ENCODE results near the gene DGKD.

Gene DGKD

DNA sequence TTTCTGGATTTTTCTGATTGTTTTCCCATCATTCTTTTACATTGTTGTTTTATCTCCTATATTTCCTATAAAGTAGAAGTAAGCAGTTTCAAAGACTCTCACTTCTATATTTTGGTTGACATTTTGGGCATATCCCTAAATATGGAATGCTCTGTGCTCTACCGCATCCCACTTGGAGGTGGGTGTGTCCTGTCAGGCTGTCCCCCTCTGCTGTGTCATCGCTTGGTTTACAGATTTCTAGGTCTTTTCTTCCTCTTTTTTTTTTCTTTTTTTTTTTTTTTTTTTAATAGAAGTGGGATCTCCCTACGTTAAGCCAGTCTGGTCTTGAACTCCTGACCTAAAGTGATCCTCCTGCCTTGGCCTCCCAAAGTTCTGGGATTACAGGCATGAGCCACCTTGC is 13.3 kb downstream of the DGKD start:
- no peak for TF ChIP-seq CTCF (IDR thresholded peaks at IDR 0.05)
- peaks cover 27 to 40% of the 10 kb centered on the region in 2 experiments for H3K4me1 ChIP-seq (ENCODE audit: control insufficient read depth in 1 of 2, insufficient read depth in 1 of 2, low read depth in 1 of 2, low read length in 1 of 2)
- no peak overlapping the region for H3K4me3 ChIP-seq (ENCODE audit: low read depth in 1 of 2, low read length in 1 of 2)
- H3K9me3 ChIP-seq: no peaks in the 10 kb centered on the region
- H3K36me3 ChIP-seq: peaks cover 16% of the 10 kb centered on the region
- H3K27ac ChIP-seq: peak overlapping the region; percentile 74
- H3K27me3 ChIP-seq: no peaks in the 10 kb centered on the region

- Histone ChIP-seq H3K4me1 (ENCODE audit: control insufficient read depth in 1 of 2, insufficient read depth in 1 of 2, low read depth in 1 of 2, low read length in 1 of 2) (peaks cover 27 to 40% of the 10 kb centered on the region in 2 experiments), H3K4me3 (ENCODE audit: low read depth in 1 of 2, low read length in 1 of 2) (no peak overlapping the region), H3K27ac (peak overlapping the region; percentile 74), H3K27me3 (no peaks in the 10 kb centered on the region), H3K36me3 (peaks cover 23% of the 10 kb centered on the region), H3K9me3 (no peaks in the 10 kb centered on the region)
- TF ChIP-seq CTCF (IDR thresholded peaks at IDR 0.05): no peak
Measured at GRCh38 chr2:233368756-233369155, 14.5 kb downstream of the DGKD start.

DNA sequence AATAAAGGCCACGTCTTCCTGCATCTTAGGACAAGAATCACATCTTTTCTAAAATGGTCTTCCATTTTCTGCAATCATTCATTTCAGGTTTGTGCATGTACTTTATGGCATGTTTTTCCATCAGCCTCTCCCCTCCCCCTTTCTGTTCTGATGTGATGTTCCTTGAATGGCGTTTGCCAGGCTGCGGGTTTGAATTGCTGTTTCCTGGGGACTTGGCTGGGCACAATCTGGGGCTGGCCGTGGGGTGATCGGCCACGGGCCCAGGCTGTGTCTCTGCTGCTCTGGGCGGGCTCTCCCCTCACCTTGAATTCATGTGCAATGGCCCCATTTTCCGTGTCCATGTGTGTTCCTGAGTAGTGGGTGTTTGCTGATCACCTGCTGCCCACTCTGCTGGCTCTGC is 15.2 kb downstream of the DGKD start:
- Histone ChIP-seq H3K27me3 (no peaks in the 10 kb centered on the region), H3K4me3 (ENCODE audit: low read depth in 1 of 2, low read length in 1 of 2) (no peak overlapping the region), H3K36me3 (peaks cover 26% of the 10 kb centered on the region), H3K9me3 (no peaks in the 10 kb centered on the region), H3K27ac (peak overlapping the region; percentile 74), H3K4me1 (ENCODE audit: control insufficient read depth in 1 of 2, insufficient read depth in 1 of 2, low read depth in 1 of 2, low read length in 1 of 2) (peaks cover 27 to 40% of the 10 kb centered on the region in 2 experiments)
- TF ChIP-seq CTCF (IDR thresholded peaks at IDR 0.05): no peak

DNA sequence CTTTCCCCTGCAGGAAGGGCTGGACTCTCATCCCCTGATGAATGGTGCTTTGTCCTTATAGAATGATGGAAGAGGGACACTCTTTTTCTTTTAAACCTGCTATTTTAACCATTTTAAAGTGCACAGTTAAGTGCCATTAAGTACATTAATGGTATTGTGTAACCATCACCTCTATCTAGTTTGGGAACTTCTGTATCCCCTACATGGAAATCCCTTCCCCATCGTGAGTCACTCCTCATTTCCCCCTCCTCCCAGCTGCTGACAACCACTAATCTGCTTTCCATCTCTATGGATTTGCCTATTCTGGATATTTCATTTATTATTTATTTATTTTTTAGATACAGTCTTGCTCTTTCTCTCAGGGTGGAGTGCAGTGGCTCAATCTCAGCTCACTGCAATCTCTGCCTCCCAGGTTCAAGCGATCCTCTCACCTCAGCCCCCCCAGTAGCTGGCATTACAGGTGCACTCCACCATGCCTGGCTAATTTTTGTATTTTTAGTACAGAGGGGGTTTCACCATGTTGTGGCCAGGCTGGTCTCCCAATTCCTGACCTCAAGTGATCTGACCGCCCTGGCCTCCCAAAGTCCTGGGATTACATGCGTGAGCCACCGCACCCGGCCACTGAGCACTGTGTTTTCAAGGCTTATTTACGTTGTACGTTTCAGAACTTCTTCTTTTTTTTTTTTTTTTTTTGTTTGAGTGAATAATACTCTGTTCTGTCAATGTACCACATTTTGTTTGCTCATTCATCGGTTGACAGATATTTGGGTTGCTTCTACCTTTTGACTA is 15.8 kb downstream of the DGKD start:
- Histone ChIP-seq H3K27ac (peak overlapping the region; percentile 74), H3K27me3 (no peaks in the 10 kb centered on the region), H3K9me3 (no peaks in the 10 kb centered on the region), H3K4me3 (ENCODE audit: low read depth in 1 of 2, low read length in 1 of 2) (no peak overlapping the region), H3K4me1 (ENCODE audit: control insufficient read depth in 1 of 2, insufficient read depth in 1 of 2, low read depth in 1 of 2, low read length in 1 of 2) (peaks cover 27 to 40% of the 10 kb centered on the region in 2 experiments), H3K36me3 (peaks cover 32% of the 10 kb centered on the region)
- no peak for TF ChIP-seq CTCF (IDR thresholded peaks at IDR 0.05)

DNA sequence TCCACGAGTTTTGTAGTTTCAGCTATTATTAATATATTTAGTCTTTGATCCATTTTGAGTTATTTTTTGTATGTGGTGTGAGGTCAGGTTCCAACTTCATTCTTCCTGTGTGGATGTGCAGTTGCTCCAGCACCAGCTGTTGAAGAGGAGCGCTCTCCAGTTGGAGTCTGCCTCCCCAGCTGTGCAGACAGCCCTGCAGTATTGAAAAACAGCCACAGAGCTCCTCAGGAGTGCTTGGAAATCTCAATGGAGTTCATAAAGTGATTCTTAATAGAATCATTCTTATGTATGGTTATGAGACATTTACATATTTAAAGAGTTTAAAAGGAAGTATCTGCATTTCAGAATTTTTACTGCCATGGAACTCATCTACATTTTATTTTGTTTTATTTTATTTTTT is 17.3 kb downstream of the DGKD start:
- Histone ChIP-seq H3K27me3 (no peaks in the 10 kb centered on the region), H3K9me3 (no peaks in the 10 kb centered on the region), H3K27ac (no peak overlapping the region), H3K36me3 (peaks cover 44% of the 10 kb centered on the region), H3K4me3 (ENCODE audit: low read depth in 1 of 2, low read length in 1 of 2) (no peak overlapping the region), H3K4me1 (ENCODE audit: control insufficient read depth in 1 of 2, insufficient read depth in 1 of 2, low read depth in 1 of 2, low read length in 1 of 2) (peaks cover 27 to 32% of the 10 kb centered on the region in 2 experiments)
- TF ChIP-seq CTCF (IDR thresholded peaks at IDR 0.05): no peak
